ENCODE data around the gene CALHM5.

The CALHM5 gene

GRCh38 chr6:116564921-116565872 lies 53.8 kb downstream of the CALHM5 start:
- Histone ChIP-seq H3K27me3 (replicated peaks in 2 of 5; ENCODE audit: control insufficient read depth in 4 of 5, insufficient read depth in 5 of 5, low read length in 4 of 5) (peaks cover 0 to 2% (median 0%) of the 10 kb centered on the region in 5 experiments), H3K4me1 (ENCODE audit: control extremely low read depth in 1 of 4, control insufficient read depth in 4 of 4, insufficient read depth in 4 of 4, low read length in 3 of 4) (peaks cover 12 to 22% (median 19%) of the 10 kb centered on the region in 4 experiments), H3K27ac (ENCODE audit: insufficient read depth in 1 of 2, low read depth in 1 of 2, low read length in 2 of 2, poor library complexity in 1 of 2, severe bottlenecking in 2 of 2) (no peak overlapping the region), H3K36me3 (ENCODE audit: control insufficient read depth in 4 of 4, insufficient read depth in 4 of 4, low read length in 3 of 4) (no peaks in the 10 kb centered on the region), H3K4me3 (ENCODE audit: control insufficient read depth in 1 of 7, extremely low read depth in 1 of 7, insufficient read depth in 4 of 7, low read depth in 2 of 7, low read length in 6 of 7) (peak overlapping the region in 5 of 7 experiments; percentile 26 to 77 (median 55)), H3K9me3 (ENCODE audit: control extremely low read depth in 1 of 5, control insufficient read depth in 4 of 5, insufficient read depth in 2 of 5, low read depth in 1 of 5, low read length in 4 of 5) (no peaks in the 10 kb centered on the region)
- peak; percentile 24 to 64 (median 47) for DNase-seq
- POLR2A ChIA-PET = interaction anchor here (0.6 kb wide), 1 partner anchor 23 kb away, joined by 3 read pairs; no protein-coding TSS in a partner anchor
- WGBS (ENCODE audit: insufficient coverage) = 57% methylated on average over 37 of the region's 42 CpGs
- CTCF ChIA-PET = interaction anchor here (0.7 to 4.3 kb wide), 8 partner anchors 12 to 297 kb away, joined by 3 to 40 read pairs (median 4); partner anchors contain the start of gene CALHM5

DNA sequence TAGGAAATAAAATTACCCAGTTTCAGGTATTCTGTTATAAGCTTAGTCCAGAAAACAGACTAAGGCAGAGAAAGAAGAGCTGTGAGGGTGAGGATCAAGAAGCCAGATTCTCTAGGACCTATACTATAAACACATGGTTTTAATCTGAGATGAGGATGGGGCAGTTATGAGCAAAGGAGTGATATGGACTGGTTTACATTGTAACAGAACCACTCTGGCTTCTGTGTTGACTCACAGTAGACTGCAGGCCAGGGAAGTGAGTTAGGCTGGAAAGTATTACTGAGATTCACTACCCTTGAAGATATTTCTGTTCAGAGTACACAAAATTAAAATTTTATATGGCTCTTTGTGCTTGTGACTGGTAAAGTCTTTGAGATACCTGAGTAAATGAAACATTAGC lies 56.7 kb downstream of the CALHM5 start:
- H3K9me3 ChIP-seq (ENCODE audit: control extremely low read depth in 1 of 5, control insufficient read depth in 4 of 5, insufficient read depth in 2 of 5, low read depth in 1 of 5, low read length in 4 of 5) = no peaks in the 10 kb centered on the region
- ChIA-PET CTCF (interaction anchor here (1.8 kb wide), 1 partner anchor 280 kb away, joined by 4 read pairs; no protein-coding TSS in a partner anchor), POLR2A (no interaction called here)
- no peak for DNase-seq
- H3K36me3 ChIP-seq (ENCODE audit: control insufficient read depth in 4 of 4, insufficient read depth in 4 of 4, low read length in 3 of 4) = no peaks in the 10 kb centered on the region
- H3K27ac ChIP-seq (ENCODE audit: insufficient read depth in 1 of 2, low read depth in 1 of 2, low read length in 2 of 2, poor library complexity in 1 of 2, severe bottlenecking in 2 of 2) = no peak overlapping the region
- peaks cover 0 to 2% (median 0%) of the 10 kb centered on the region in 5 experiments for H3K27me3 ChIP-seq (replicated peaks in 2 of 5; ENCODE audit: control insufficient read depth in 4 of 5, insufficient read depth in 5 of 5, low read length in 4 of 5)
- no peak overlapping the region for H3K4me3 ChIP-seq (ENCODE audit: control insufficient read depth in 1 of 7, extremely low read depth in 1 of 7, insufficient read depth in 4 of 7, low read depth in 2 of 7, low read length in 6 of 7)
- peaks cover 24 to 41% (median 36%) of the 10 kb centered on the region in 4 experiments for H3K4me1 ChIP-seq (ENCODE audit: control extremely low read depth in 1 of 4, control insufficient read depth in 4 of 4, insufficient read depth in 4 of 4, low read length in 3 of 4)

DNA sequence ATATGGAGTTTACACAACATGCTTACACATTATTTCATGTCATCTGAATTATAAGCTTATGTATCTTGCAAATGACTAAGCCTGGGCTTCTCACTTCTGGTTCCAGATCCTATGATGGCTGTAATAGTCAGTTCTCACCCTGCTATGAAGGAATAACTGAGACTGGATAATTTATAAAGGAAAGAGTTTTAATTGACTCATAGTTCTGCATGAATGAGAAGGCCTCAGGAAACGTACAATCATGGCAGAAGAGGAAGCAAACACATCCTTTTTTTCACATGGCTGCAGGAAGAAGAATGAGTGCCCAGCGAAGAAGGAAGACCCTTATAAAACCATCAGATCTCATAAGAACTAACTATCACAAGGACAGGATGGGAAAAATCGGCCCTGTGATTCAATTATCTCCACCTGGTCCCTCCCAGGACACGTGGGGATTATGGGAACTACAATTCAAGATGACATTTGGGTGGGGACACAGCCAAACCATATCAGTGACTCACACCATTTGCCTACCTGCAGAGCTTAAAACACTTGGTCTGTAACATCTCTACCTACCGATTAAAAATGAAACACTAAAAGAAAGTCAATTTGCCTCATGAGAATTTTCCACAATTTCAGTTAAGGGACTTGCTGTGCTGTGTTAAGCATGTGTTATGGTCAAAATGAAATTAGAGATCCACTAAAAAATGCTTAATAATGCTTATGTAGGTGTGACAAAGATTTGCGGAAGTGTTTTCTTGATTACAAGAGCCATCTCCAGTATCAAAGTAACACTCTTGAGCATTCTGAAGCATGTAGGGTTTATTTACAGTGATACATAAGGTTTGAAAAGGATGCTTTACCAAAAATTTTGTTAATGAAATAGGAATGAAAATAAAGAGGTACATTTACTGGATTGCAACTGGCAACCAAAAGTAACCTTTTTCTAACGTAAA lies 57.6 kb downstream of the CALHM5 start:
- DNase-seq = peak in 2 of 3 donors; percentile 49 to 64
- ChIA-PET POLR2A (no interaction called here), CTCF (interaction anchor here (1.4 to 5.2 kb wide), 5 partner anchors 10 to 301 kb away, joined by 3 to 36 read pairs (median 4); no protein-coding TSS in a partner anchor)
- Histone ChIP-seq H3K27me3 (replicated peaks in 2 of 5; ENCODE audit: control insufficient read depth in 4 of 5, insufficient read depth in 5 of 5, low read length in 4 of 5) (no peaks in the 10 kb centered on the region), H3K36me3 (ENCODE audit: control insufficient read depth in 4 of 4, insufficient read depth in 4 of 4, low read length in 3 of 4) (no peaks in the 10 kb centered on the region), H3K27ac (ENCODE audit: insufficient read depth in 1 of 2, low read depth in 1 of 2, low read length in 2 of 2, poor library complexity in 1 of 2, severe bottlenecking in 2 of 2) (peak overlapping the region in 1 of 2 experiments; percentile 50), H3K4me3 (ENCODE audit: control insufficient read depth in 1 of 7, extremely low read depth in 1 of 7, insufficient read depth in 4 of 7, low read depth in 2 of 7, low read length in 6 of 7) (no peak overlapping the region), H3K4me1 (ENCODE audit: control extremely low read depth in 1 of 4, control insufficient read depth in 4 of 4, insufficient read depth in 4 of 4, low read length in 3 of 4) (peaks cover 24 to 45% (median 38%) of the 10 kb centered on the region in 4 experiments), H3K9me3 (ENCODE audit: control extremely low read depth in 1 of 5, control insufficient read depth in 4 of 5, insufficient read depth in 2 of 5, low read depth in 1 of 5, low read length in 4 of 5) (no peaks in the 10 kb centered on the region)
- WGBS (ENCODE audit: insufficient coverage) = 50% methylated on average over 4 of the region's 7 CpGs

DNA sequence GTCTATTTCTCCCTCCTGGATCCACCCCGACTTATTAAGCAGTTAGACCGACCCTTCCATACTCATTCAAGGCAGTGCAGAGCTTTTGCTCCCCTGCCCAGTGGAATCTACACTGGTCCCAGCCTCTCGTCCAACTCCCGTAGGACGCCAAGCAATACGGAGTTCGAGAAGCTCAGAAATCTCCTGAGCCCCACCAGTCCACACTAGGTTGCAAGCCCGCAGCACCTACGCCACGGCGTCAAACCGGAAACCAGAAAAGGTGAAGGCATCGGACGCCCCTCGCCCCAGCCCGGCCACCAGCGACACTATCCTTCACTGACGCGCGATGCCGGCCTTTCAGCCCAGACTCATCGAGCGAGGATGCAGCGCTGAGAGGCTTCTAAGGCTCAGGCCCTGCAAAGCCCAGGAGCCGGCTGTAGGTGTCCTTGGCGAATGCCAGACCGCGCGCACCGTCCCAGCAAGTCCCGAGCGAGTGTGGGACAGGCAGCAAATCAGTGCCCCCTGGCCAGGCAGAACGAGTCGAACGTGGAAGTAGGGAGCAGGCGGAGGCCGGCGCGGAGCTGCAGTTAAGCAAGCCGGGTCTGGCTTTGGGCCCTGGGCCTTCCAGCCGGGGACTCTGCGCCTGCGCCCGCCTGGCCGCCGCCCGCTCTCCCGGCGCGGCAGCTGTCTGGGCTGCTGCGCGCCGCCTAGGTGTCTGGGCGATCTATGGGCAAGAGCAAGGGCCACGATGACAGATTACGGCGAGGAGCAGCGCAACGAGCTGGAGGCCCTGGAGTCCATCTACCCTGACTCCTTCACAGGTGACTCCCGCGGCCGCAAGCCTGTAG lies 59.6 kb downstream of the CALHM5 start, which contains the start of gene RWDD1:
Gene RWDD1 (plus strand): TSS at position 649 of the 827 bp plus-strand sequence. CDS start 79 bp downstream, at position 728.
- H3K4me1 ChIP-seq (ENCODE audit: control extremely low read depth in 1 of 4, control insufficient read depth in 4 of 4, insufficient read depth in 4 of 4, low read length in 3 of 4) = peaks cover 24 to 37% (median 32%) of the 10 kb centered on the region in 4 experiments
- H3K27ac ChIP-seq (ENCODE audit: insufficient read depth in 1 of 2, low read depth in 1 of 2, low read length in 2 of 2, poor library complexity in 1 of 2, severe bottlenecking in 2 of 2) = peak within 1 kb of the TSS; percentile 92 to 97
- peak within 1 kb of the TSS; percentile 93 to 100 (median 97) for H3K4me3 ChIP-seq (ENCODE audit: control insufficient read depth in 1 of 7, extremely low read depth in 1 of 7, insufficient read depth in 4 of 7, low read depth in 2 of 7, low read length in 6 of 7)
- no peaks in the 10 kb centered on the region for H3K27me3 ChIP-seq (replicated peaks in 2 of 5; ENCODE audit: control insufficient read depth in 4 of 5, insufficient read depth in 5 of 5, low read length in 4 of 5)
- CTCF ChIA-PET = interaction anchor here (1.0 to 5.2 kb wide), 13 partner anchors 8 to 303 kb away, joined by 3 to 36 read pairs (median 3); partner anchors contain the start of gene KPNA5
- DNase-seq = peak; percentile 100
- no peaks in the 10 kb centered on the region for H3K9me3 ChIP-seq (ENCODE audit: control extremely low read depth in 1 of 5, control insufficient read depth in 4 of 5, insufficient read depth in 2 of 5, low read depth in 1 of 5, low read length in 4 of 5)
- WGBS (ENCODE audit: insufficient coverage) = 0% methylated on average over 60 of the region's 62 CpGs
- POLR2A ChIA-PET = interaction anchor here (0.9 to 1.4 kb wide), 3 partner anchors 47 to 291 kb away, joined by 3 to 6 read pairs (median 3); partner anchors contain the start of gene TSPYL1
- H3K36me3 ChIP-seq (ENCODE audit: control insufficient read depth in 4 of 4, insufficient read depth in 4 of 4, low read length in 3 of 4) = peaks cover 0 to 5% (median 3%) of the 10 kb centered on the region in 4 experiments

DNA sequence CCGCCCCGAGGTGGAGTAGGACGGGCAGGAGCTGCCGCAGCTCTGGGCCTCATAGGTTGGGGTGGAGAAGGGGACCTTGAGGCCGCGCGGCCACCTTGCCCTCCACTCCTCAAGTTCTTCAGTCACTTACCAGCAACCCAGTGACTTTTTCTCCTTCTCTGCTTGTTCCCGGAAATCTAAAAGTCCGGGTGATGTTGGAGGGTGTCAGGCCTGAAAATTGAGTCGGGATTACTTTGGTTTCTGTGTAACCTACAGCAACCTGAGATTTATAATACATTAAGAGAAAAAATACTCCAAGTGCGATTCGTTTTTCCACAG lies 60.2 kb downstream of the CALHM5 start:
- Histone ChIP-seq H3K9me3 (ENCODE audit: control extremely low read depth in 1 of 5, control insufficient read depth in 4 of 5, insufficient read depth in 2 of 5, low read depth in 1 of 5, low read length in 4 of 5) (no peaks in the 10 kb centered on the region), H3K4me3 (ENCODE audit: control insufficient read depth in 1 of 7, extremely low read depth in 1 of 7, insufficient read depth in 4 of 7, low read depth in 2 of 7, low read length in 6 of 7) (peak overlapping the region; percentile 82 to 100 (median 97)), H3K4me1 (ENCODE audit: control extremely low read depth in 1 of 4, control insufficient read depth in 4 of 4, insufficient read depth in 4 of 4, low read length in 3 of 4) (peaks cover 24 to 37% (median 32%) of the 10 kb centered on the region in 4 experiments), H3K27me3 (replicated peaks in 2 of 5; ENCODE audit: control insufficient read depth in 4 of 5, insufficient read depth in 5 of 5, low read length in 4 of 5) (no peaks in the 10 kb centered on the region), H3K27ac (ENCODE audit: insufficient read depth in 1 of 2, low read depth in 1 of 2, low read length in 2 of 2, poor library complexity in 1 of 2, severe bottlenecking in 2 of 2) (peak overlapping the region; percentile 92 to 97), H3K36me3 (ENCODE audit: control insufficient read depth in 4 of 4, insufficient read depth in 4 of 4, low read length in 3 of 4) (peaks cover 0 to 11% (median 5%) of the 10 kb centered on the region in 4 experiments)
- POLR2A ChIA-PET = interaction anchor here (0.9 to 1.4 kb wide), 3 partner anchors 46 to 292 kb away, joined by 3 to 6 read pairs (median 3); partner anchors contain the start of gene TSPYL1
- no peak for DNase-seq
- CTCF ChIA-PET = interaction anchor here (0.6 to 5.2 kb wide), 11 partner anchors 8 to 452 kb away, joined by 3 to 36 read pairs (median 4); partner anchors contain the start of gene KPNA5
- whole genome bisulfite sequencing (ENCODE audit: insufficient coverage) = no CpG with 5 or more reads among the region's 12 CpGs
